ENCODE data around the gene ZNF768.
"Not testable (repeated sequence)": the region's sequence is repeated elsewhere in the genome, so short reads cannot be mapped to it uniquely, and the experiment has no call there.

The ZNF768 gene

DNA sequence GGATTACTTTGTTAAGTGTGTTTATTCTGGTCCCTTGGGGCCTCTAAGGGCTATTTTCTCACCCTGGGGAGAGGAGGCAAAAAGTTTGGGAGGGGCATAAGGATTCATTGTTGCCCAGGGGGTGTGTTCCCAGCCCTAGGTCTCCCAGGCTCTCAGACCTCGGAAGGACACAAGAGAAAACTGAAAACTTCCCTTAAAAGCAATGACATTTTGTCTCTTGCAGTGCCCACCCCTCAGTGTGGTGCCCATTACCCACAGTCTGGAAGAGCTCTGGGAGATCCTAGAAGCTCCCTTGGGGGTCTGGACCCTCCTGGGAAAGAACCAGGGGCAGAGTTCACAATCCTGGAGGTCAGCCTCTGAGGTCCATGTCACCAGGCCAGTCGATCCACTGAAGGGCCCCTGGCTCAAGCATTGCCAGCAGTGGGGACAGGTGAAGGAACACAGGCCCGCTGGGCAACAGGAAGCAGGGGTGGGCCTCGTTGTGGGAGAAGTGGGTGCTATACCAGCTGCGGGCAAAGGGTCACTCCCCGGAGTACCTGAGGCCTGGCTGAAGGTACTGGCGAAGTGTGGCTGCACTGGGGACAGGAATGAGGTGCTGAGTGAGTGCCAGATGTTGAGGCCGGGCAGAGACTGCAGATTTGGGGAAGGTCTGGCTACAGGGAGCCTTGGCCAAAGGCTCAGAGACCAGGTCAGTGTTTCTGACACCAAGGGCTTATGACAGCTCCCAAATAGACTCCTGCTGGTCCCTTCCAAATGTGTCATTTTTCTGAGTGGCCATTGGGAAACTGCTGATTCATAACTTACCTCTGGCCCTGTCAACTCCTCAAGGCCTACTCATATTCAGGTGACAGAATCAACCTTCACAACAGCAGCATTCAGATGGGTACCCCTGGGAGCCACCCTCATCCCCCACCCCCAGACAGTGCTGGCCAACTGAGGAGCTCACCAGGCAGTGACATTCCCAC, 12.9 kb upstream of the ZNF768 start:
- H3K4me2 ChIP-seq (ENCODE audit: insufficient read depth, low read length), result no peak overlapping the region
- H2AFZ ChIP-seq (ENCODE audit: low read depth, low read length), result no peak overlapping the region
- no peak overlapping the region for H3K9ac ChIP-seq (ENCODE audit: low read depth, low read length)
- H3K36me3 ChIP-seq (ENCODE audit: insufficient read depth, low read length), result peaks cover 18% of the 10 kb centered on the region; the same call in 1 of the 2 replicates
- DNase-seq (no peak), ATAC-seq (ENCODE audit: insufficient read depth, low read depth) (no peak)
- H3K27ac ChIP-seq (ENCODE audit: low read length), result no peak overlapping the region
- H3K4me3 ChIP-seq (ENCODE audit: low read depth in 1 of 2, low read length in 2 of 2), result no peak overlapping the region
- H3K9me3 ChIP-seq (ENCODE audit: insufficient read depth, low read length, severe bottlenecking), result no peaks in the 10 kb centered on the region
- peaks cover 18% of the 10 kb centered on the region for H3K4me1 ChIP-seq (ENCODE audit: insufficient read depth, low read length)
- no peaks in the 10 kb centered on the region for H4K20me1 ChIP-seq (ENCODE audit: insufficient read depth, low read length)
- H3K27me3 ChIP-seq (ENCODE audit: insufficient read depth, low read length, poor library complexity), result no peaks in the 10 kb centered on the region
- TF ChIP-seq EZH2 (IDR thresholded peaks at IDR 0.05; ENCODE audit: borderline replicate concordance, low read depth, low read length, severe bottlenecking), result no peak
- TF ChIP-seq, protein P1, sequence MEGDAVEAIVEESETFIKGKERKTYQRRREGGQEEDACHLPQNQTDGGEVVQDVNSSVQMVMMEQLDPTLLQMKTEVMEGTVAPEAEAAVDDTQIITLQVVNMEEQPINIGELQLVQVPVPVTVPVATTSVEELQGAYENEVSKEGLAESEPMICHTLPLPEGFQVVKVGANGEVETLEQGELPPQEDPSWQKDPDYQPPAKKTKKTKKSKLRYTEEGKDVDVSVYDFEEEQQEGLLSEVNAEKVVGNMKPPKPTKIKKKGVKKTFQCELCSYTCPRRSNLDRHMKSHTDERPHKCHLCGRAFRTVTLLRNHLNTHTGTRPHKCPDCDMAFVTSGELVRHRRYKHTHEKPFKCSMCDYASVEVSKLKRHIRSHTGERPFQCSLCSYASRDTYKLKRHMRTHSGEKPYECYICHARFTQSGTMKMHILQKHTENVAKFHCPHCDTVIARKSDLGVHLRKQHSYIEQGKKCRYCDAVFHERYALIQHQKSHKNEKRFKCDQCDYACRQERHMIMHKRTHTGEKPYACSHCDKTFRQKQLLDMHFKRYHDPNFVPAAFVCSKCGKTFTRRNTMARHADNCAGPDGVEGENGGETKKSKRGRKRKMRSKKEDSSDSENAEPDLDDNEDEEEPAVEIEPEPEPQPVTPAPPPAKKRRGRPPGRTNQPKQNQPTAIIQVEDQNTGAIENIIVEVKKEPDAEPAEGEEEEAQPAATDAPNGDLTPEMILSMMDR (IDR thresholded peaks at IDR 0.05; ENCODE audit: borderline replicate concordance, extremely low read depth, low read length, poor library complexity, severe bottlenecking), result no peak
- H3K79me2 ChIP-seq (ENCODE audit: insufficient read depth, low read length), result peaks cover 32% of the 10 kb centered on the region

DNA sequence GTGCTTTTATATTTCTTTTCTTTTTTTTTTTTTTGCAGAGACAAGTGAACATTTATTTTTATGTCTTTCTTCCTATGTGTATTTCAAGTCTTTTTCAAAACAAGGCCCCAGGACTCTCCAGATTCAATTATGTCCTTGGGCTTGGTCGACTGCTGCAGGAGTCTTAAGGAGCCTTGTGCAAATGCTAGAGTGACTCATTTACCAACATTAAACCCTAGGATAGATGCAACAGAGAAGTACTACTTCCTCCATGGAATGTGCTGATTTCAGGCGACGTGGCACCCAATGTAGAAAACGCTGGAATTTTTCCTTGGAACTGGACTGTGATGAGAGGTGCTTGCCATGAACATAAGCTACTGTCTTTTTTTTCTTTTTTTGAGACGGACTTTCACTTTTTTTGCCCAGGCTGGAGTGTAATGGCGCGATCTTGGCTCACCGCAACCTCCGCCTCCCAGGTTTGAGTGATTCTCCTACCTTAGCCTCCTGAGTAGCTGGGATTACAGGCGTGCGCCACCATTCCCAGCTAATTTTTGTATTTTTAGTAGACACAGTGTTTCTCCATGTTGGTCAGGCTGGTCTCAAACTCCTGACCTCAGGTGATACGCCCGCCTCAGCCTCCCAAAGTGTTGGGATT, 10.1 kb upstream of the ZNF768 start:
- H3K27ac ChIP-seq (ENCODE audit: low read length), result peak overlapping the region; percentile 96; the same call in 1 of the 2 replicates
- H3K4me3 ChIP-seq (ENCODE audit: low read depth in 1 of 2, low read length in 2 of 2), result peak overlapping the region in 1 of 2 experiments; percentile 71; a peak in 2 of 4 replicates
- not testable (repeated sequence) for ATAC-seq (ENCODE audit: insufficient read depth, low read depth)

DNA sequence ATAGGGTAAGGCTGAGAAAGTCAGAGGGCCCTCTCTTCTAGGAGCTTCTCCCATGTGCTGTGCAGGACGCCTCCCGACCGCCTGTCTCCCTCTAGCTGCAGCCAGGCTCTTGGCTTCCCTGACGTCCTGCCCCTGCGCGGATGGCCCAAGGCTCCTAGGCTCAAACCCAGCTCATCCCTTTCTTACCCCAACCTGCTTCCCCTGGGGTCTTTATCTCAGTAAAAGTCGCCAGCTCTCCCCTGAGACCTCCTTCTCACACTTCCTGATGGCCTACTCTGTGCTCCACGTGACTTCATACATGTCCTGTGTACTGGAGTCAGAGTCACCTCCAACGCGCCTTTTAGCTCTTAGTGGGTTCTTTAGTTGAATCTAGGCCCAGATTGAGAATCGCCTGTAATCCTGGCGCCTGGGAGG, 9.4 kb upstream of the ZNF768 start:
- Histone ChIP-seq H2AFZ (ENCODE audit: low read depth, low read length) (peak overlapping the region; percentile 85), H3K27ac (ENCODE audit: low read length) (peak overlapping the region; percentile 96), H3K36me3 (ENCODE audit: insufficient read depth, low read length) (peaks cover 48% of the 10 kb centered on the region), H3K9me3 (ENCODE audit: insufficient read depth, low read length, severe bottlenecking) (no peaks in the 10 kb centered on the region), H3K27me3 (ENCODE audit: insufficient read depth, low read length, poor library complexity) (no peaks in the 10 kb centered on the region), H3K4me3 (ENCODE audit: low read depth in 1 of 2, low read length in 2 of 2) (peak overlapping the region; percentile 49 to 71), H3K4me1 (ENCODE audit: insufficient read depth, low read length) (peaks cover 36% of the 10 kb centered on the region), H3K9ac (ENCODE audit: low read depth, low read length) (peak overlapping the region; percentile 70), H3K4me2 (ENCODE audit: insufficient read depth, low read length) (peak overlapping the region; percentile 66), H3K79me2 (ENCODE audit: insufficient read depth, low read length) (peaks cover 54% of the 10 kb centered on the region), H4K20me1 (ENCODE audit: insufficient read depth, low read length) (no peaks in the 10 kb centered on the region)
- TF ChIP-seq, protein P1 (IDR thresholded peaks at IDR 0.05; ENCODE audit: borderline replicate concordance, extremely low read depth, low read length, poor library complexity, severe bottlenecking), result peak; percentile 76
- no peak for TF ChIP-seq EZH2 (IDR thresholded peaks at IDR 0.05; ENCODE audit: borderline replicate concordance, low read depth, low read length, severe bottlenecking)
- ATAC-seq (ENCODE audit: insufficient read depth, low read depth) (peak; percentile 74), DNase-seq (peak; percentile 78)

More for the DNA sequence above, 10.1 kb upstream of the ZNF768 start:
- H3K9ac ChIP-seq (ENCODE audit: low read depth, low read length), result peak overlapping the region; percentile 70
- not testable (repeated sequence) for H4K20me1 ChIP-seq (ENCODE audit: insufficient read depth, low read length); DNase-seq; H3K27me3 ChIP-seq (ENCODE audit: insufficient read depth, low read length, poor library complexity); H3K9me3 ChIP-seq (ENCODE audit: insufficient read depth, low read length, severe bottlenecking)
- H3K79me2 ChIP-seq (ENCODE audit: insufficient read depth, low read length), result peaks cover 54% of the 10 kb centered on the region
- peak overlapping the region; percentile 85; the same call in 1 of the 2 replicates for H2AFZ ChIP-seq (ENCODE audit: low read depth, low read length)
- peaks cover 36% of the 10 kb centered on the region for H3K4me1 ChIP-seq (ENCODE audit: insufficient read depth, low read length)
- H3K36me3 ChIP-seq (ENCODE audit: insufficient read depth, low read length), result peaks cover 41% of the 10 kb centered on the region
- H3K4me2 ChIP-seq (ENCODE audit: insufficient read depth, low read length), result peak overlapping the region; percentile 66
